Fibroblast of peridontal ligament (primary cell): ENCODE measurements around the gene ST7L.
"Not testable (repeated sequence)": the region's sequence is repeated elsewhere in the genome, so short reads cannot be mapped to it uniquely, and the experiment has no call there.

Experiments used
- DNase-seq: peaks from one replicate; pipeline ENCODE4 v3.0.0-alpha.2; 2010; ENCODE audit errors: extremely low read depth

ST7L gene, protein sequence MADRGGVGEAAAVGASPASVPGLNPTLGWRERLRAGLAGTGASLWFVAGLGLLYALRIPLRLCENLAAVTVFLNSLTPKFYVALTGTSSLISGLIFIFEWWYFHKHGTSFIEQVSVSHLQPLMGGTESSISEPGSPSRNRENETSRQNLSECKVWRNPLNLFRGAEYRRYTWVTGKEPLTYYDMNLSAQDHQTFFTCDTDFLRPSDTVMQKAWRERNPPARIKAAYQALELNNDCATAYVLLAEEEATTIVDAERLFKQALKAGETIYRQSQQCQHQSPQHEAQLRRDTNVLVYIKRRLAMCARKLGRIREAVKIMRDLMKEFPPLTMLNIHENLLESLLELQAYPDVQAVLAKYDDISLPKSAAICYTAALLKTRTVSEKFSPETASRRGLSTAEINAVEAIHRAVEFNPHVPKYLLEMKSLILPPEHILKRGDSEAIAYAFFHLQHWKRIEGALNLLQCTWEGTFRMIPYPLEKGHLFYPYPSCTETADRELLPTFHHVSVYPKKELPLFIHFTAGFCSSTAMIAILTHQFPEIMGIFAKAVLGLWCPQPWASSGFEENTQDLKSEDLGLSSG

GRCh38 chr1:112618721-112619517 lies at the start of gene ST7L:
ST7L (minus strand) TSS chr1:112619141; CDS start chr1:112619113, 28 bp downstream.
- DNase-seq, result peak; percentile 73

DNA sequence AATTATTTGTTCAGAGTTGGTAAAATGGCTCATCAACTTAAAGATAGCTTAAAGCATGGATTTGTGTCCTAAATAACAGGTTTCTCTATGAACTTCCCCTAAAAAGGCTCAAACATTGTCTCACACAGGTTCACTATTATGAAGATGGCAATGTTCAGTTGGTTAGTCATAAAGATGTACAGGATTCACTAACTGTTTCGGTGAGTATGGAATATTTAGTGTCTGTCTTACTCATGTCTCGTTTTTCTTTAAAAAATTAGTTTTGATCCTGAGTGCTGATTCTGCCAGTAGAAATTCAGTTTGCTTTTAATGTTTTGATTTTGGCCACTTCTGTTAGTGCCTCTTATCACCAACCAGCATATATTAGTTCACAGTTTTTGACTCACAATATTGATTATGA lies 48.0 kb upstream of the ST7L start:
- no peak for DNase-seq

DNA sequence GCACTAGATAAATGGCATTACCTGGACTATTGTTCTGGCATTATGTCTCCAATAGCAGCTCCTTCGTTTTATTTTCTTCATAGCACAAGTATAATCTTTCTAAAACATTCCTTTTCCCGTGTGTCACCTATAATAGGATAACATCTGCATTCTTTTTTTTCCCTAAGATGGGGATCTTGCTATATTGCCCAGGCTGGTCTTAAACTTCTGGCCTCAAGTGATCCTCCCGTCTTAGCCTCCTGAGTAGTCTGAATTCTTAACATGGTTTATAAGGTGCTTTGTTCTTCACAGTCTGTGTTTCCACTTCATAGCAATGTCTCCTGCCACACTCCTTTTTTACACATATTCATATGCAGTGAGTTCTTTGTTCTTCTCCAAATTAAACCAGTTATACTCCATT lies 46.9 kb upstream of the ST7L start:
- DNase-seq, result no peak

- no peak for DNase-seq
Observed at GRCh38 chr1:112651205-112651604, 32.3 kb upstream of the ST7L start.

GRCh38 chr1:112646225-112646624 lies 27.3 kb upstream of the ST7L start:
- DNase-seq, result no peak

DNA sequence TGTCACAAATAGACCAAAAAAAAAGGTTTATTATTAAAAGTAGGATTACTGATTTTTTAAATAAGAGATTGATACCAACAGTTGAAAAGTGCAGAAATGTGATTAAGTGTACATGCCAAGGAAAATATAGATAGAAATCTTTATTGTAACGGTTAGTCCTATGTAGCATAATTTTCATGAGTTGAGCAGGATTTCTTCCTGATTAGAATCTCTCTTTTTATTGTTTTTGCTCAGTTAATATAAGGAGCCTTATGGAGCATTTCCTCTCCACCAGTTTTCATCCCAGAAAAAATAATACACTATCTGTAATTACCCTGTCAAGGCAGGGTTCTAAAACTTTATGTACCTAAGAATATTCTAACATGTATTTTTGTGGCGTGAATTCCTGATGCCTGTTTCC lies 24.1 kb upstream of the ST7L start:
- DNase-seq, result no peak

DNA sequence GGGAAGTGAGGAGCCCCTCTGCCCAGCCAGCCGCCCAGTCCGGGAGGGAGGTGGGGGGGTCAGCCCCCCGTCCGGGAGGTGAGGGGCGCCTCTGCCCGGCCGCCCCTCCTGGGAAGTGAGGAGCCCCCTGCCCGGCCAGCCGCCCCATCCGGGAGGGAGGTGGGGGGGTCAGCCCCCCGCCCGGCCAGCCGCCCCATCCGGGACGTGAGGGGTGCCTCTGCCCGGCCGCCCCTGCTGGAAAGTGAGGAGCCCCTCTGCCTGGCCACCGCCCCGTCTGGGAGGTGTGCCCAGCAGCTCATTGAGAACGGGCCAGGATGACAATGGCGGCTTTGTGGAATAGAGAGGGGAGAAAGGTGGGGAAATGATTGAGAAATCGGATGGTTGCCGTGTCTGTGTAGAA lies 21.5 kb upstream of the ST7L start:
- DNase-seq, result not testable (repeated sequence)

GRCh38 chr1:112638110-112638428 lies 19.1 kb upstream of the ST7L start:
- no peak for DNase-seq

DNA sequence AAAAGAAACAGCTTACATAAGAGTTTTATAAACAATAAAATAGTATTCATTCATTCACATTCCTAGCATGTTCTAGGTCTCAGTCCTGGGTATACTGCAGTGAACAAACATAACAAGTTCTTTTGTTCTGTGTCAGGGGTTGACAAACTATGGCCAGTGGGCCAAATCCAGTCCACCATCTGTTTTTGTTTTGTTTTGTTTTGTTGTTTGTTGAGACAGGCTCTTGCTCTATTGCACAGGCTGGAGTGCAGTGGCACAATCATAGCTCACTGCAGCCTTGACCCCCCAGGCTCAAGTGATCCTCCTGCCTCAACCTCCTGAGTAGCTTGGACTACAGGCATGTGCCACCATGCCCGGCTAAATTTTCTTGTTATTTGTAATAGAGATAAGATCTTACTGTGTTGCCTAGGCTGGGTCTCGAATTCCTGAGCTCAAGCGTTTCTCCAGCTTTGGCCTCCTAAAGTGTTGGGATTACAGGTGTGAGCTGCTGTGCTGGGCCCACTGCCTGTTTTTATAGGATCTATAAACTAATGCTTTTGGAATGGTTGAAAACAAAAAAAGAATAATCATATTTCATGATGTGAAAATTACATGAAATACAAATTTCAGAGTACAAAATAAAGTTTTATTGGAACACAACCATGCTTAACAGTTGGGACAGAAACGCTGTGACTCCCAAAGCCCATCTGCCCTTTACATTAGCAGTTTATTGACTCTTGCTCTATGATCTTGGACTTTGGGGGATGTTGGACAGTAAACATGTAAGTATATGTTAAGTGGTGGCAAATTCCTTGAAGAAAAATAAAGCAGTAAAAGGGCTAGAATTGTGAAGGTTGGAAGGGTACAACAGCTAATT lies 18.5 kb upstream of the ST7L start:
- DNase-seq, result peak; percentile 53

- no peak for DNase-seq
Observed at GRCh38 chr1:112636597-112637253, 17.8 kb upstream of the ST7L start.

- DNase-seq, result no peak
Observed at GRCh38 chr1:112636056-112636455, 17.1 kb upstream of the ST7L start.

DNA sequence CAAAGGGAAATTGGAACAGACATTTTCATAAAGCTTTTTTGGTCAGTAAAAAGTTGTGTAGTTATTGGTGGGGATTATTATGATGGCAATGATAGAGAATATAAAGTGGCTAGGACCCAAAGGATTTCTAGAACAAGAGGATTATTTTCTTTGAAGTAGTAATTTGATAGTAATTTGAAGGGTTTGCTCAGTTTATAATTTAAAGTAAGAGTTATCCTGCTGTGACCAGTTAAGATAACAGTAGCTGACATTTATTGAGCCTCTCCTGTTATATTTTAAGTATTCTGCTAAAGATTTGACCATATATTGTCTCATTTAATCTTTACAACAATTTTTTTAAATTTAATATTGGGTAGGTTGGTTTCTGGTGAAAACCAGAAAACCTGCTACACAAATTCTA lies 15.4 kb upstream of the ST7L start:
- no peak for DNase-seq

DNA sequence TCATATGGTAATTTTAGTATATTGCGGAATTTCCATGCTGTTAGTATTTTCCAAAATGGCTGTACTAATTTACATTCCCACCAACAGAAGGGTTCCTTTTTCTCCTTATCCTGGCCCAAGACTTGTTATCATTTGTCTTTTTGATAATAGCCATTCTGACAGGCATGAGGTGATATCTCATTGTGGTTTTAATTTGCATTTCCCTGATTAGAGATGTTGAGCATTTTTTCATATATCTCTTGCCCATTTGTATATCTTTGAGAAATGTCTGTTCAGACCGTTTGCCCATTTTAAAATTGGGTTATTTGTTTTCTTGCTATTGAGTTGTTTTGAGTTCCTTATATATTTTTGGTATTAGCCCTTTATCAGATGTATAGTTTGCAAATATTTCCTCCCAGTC lies 14.7 kb upstream of the ST7L start:
- DNase-seq, result no peak

DNA sequence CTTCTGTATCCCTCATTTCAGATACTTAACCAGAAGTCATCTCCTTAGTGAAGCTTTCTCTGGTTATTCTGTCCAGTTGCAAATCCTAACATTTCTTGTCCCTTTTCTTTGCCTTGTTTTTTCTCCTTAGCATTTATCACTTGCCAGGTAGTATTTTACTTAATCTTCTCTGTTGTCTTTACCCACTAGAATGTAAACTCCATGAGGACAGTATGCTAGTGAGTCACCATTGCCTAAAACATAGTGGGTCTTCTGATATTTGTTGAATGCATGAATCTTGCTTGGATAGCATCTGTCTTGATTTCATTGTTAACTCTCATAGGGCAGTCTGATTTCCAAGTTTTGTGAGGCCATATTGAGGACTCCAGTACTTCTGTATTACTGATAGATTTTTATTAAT lies 10.3 kb upstream of the ST7L start:
- no peak for DNase-seq

- no peak for DNase-seq
Observed at GRCh38 chr1:112628516-112628915, 9.6 kb upstream of the ST7L start.

DNA sequence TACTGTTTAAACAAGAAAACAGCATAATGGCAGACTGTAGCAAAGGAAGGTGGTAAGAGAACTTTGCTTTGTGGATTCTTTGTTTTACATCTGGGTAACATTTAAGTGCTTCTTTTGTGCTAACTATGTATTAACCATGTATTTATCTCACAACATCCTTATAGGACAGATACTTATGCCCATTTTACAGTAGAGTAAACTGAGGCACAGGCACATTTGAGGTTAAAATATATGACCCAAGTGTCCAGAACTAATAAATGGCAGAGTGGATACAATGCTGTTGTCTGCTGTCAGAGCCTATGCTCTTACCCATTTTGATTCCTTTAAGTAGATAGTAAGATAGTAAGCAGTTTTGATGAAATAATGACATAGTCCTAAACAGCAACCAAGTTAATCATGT lies 7.9 kb upstream of the ST7L start:
- no peak for DNase-seq

DNA sequence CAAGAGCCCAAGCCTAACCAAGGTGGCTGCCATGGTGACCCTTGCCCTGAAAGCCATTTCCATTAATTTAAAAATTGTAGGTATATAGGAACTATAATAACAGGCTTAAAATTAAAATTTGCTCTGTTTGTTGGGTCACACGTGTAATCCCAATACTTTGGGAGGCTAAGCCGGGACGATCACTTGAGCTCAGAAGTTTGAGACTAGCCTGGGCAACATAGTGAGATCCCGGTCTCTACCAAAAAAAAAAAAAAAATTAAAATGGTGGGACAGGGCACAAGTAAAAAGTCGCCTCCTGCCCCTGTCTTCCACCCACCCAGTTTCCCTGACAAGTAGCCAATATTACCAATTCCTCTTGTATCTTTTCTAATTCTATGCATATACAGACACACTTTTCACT lies 7.3 kb upstream of the ST7L start:
- DNase-seq, result no peak

DNA sequence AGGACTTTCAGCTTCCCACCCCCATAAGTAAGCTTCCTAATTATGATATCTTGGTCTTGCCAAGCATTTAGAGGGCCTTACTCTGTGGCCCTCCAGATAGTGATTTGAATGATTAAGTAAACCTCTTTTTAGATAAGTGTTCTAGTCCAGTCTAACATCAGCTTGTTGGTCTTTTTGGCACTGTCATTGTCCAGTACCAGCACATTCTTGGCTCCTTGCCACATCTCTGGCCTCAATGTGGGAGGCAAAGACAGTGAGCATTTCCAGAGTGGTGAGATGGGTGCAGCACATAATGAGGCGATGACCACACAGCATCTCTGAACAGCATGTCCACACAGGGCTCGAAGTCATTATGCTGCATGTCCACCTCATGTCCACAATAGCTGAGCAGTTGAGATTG lies 6.8 kb upstream of the ST7L start:
- no peak for DNase-seq

DNA sequence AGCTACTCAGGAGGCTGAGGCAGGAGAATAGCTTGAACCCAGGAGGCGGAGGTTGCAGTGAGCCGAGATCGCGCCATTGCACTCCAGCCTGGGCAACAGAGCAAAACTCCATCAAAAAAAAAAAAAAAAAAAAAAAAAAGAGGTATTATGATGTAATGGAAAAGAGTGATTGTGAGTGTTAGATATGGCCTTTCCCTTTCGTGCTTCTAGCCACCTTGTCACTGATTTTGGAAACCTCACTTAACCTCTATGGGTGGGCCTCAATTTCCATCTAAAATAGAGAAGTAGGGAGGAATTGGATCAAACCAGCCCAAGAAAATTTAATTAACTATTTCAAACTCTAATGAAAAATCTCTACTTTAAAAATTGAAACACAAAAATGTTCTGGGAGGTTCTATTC lies 5.6 kb upstream of the ST7L start:
- not testable (repeated sequence) for DNase-seq

DNA sequence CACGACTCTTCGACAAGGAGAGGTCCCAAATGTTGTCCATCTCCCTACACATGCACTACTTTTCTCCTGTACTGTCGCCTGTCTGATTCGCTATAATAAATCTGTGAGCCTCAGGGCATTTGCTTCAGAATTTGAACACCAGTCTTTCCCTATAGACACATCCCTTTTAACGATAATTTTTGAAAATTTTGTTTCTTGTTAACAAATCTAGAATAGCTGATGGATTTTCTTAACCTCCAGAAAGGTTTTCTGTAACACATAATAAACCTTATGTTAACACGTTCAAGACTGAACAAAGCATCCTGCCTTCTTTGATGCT lies 1.4 kb upstream of the ST7L start:
- DNase-seq, result no peak

DNA sequence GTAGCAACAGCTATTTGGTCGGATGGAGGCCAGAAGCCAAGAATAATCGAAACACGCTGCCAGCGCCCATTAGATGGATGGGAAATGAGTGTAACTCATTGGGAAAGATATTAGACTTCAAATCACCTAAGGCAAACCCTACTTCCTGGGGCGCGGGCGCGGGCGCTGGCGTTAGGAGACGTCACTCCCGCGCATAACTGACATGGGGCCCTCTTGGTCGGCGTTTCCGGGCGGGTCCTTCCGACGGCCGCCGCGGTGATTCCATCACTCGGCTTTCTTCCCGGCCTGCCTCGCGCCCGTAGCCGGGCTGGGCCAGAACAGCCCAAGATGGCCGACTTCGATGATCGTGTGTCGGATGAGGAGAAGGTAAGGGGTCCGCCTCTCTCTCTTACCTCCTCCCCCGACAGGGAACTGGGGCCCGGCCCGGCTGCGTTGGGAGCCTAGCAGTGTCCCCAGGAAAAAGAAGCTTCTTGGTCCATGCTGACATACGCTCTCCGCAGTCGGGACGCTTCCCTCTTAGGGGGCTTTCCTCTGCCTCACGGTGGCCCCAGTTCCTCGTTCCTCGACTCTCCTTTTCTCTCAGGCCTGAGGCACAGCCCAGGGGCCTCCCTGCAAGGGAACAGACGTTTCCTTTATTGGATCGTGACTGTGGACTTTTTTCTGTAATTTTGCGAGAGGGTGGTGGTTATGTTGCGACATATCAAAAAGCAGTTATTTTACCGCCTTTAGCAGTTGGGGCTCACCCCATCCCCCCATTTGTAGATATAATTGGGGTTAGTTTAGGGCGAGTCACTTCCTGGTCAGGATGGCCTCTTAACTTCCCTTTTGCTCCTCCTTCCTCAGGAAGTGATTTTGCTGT lies 806 bp upstream of the ST7L start, which contains the start of gene CAPZA1:
TSS of gene CAPZA1 (plus strand) at position 315 of the 859 bp plus-strand sequence. CDS start at position 328, 13 bp downstream.
- peak; percentile 89 for DNase-seq
